Measurements from ENCODE around the gene SLC34A3.

SLC34A3 gene

GRCh38 chr9:137195525-137196220 lies 35.0 kb upstream of the SLC34A3 start:
- H3K4me3 ChIP-seq (ENCODE audit: low read depth, low read length) = no peak overlapping the region
- TF ChIP-seq CTCF (IDR thresholded peaks at IDR 0.05; ENCODE audit: low read depth, low read length, missing control alignments) = no peak
- no peak for DNase-seq (ENCODE audit: low read depth)

- TF ChIP-seq CTCF (IDR thresholded peaks at IDR 0.05; ENCODE audit: low read depth, low read length, missing control alignments) = no peak
- no peak for DNase-seq (ENCODE audit: low read depth)
- H3K4me3 ChIP-seq (ENCODE audit: low read depth, low read length) = no peak overlapping the region
These were observed 32.4 kb upstream of the SLC34A3 start for GRCh38 chr9:137198051-137198901.

- TF ChIP-seq CTCF (IDR thresholded peaks at IDR 0.05; ENCODE audit: low read depth, low read length, missing control alignments) = no peak
- DNase-seq (ENCODE audit: low read depth) = no peak
- no peak overlapping the region for H3K4me3 ChIP-seq (ENCODE audit: low read depth, low read length)
These were observed 31.8 kb upstream of the SLC34A3 start for GRCh38 chr9:137198902-137199283.

- peak overlapping the region; percentile 67 for H3K4me3 ChIP-seq (ENCODE audit: low read depth, low read length)
- no peak for DNase-seq (ENCODE audit: low read depth)
- no peak for TF ChIP-seq CTCF (IDR thresholded peaks at IDR 0.05; ENCODE audit: low read depth, low read length, missing control alignments)
These were observed 31.1 kb upstream of the SLC34A3 start for GRCh38 chr9:137199411-137200121.

- DNase-seq (ENCODE audit: low read depth) = peak; percentile 98
- peak within 1 kb of the TSS; percentile 67 for H3K4me3 ChIP-seq (ENCODE audit: low read depth, low read length)
- no peak for TF ChIP-seq CTCF (IDR thresholded peaks at IDR 0.05; ENCODE audit: low read depth, low read length, missing control alignments)
These were observed 30.1 kb upstream of the SLC34A3 start, which contains the start of gene TPRN for GRCh38 chr9:137200311-137201204. Gene TPRN (minus strand): TSS chr9:137200741. CDS start chr9:137200711, 30 bp downstream.

- no peak for DNase-seq (ENCODE audit: low read depth)
- TF ChIP-seq CTCF (IDR thresholded peaks at IDR 0.05; ENCODE audit: low read depth, low read length, missing control alignments) = no peak
These were observed 29.4 kb upstream of the SLC34A3 start for GRCh38 chr9:137201205-137201868.

More at GRCh38 chr9:137201205-137201868, 29.4 kb upstream of the SLC34A3 start:
- peak overlapping the region; percentile 67 for H3K4me3 ChIP-seq (ENCODE audit: low read depth, low read length)

Measured in GM12864 (cell line).